Esophagus muscularis mucosa (tissue), 4 donors: ENCODE measurements around the gene NRSN1.

Experiments
- CTCF ChIP-seq, 3 experiments: fragments of 200-600 bp in 2 of 3; fragments of 450-650 bp in 1 of 3; sonication (generic) in 2 of 3; IDR thresholded peaks; one replicate each; pipeline ENCODE4 v1.5.1; 2017 to 2019; ENCODE audit warnings: antibody characterized with exemption in 3 of 3, mild to moderate bottlenecking in 2 of 3, moderate library complexity in 1 of 3
- EP300 ChIP-seq: sonication (generic); formaldehyde crosslinking; IDR thresholded peaks from one replicate; pipeline ENCODE4 v1.6.1; 2017; ENCODE audit warnings: antibody characterized with exemption
- POLR2A ChIP-seq: fragments of 450-650 bp; IDR thresholded peaks from one replicate; pipeline ENCODE4 v1.6.1; 2017; ENCODE audit warnings: antibody characterized with exemption, moderate library complexity, mild to moderate bottlenecking, low read depth
- POLR2AphosphoS5 ChIP-seq, 2 donors: sonication (generic); formaldehyde crosslinking; IDR thresholded peaks; one replicate each; pipeline ENCODE4 v1.6.1; 2017; ENCODE audit warnings: antibody characterized with exemption in 2 of 2

- TF ChIP-seq CTCF (IDR thresholded peaks at IDR 0.05) (no peak), POLR2A (no peak), EP300 (no peak), POLR2AphosphoS5 (IDR thresholded peaks at IDR 0.05) (no peak)
These were observed 674 bp downstream of the NRSN1 start for GRCh38 chr6:24126586-24127192.
